ENCODE results near the gene TGFB3. TPM values are rescaled to one million over a fixed set of nuclear protein-coding genes. Genes with fewer than 3 reads are reported as not detected.

TGFB3 gene
- total RNA-seq, 1 donor from 2014 or later: 56.8 TPM

Other genes starting within 250 kb of the TGFB3 start
- gene IFT43, start 3.8 kb upstream of the TGFB3 start, total RNA-seq: 33.1 TPM
- 49.3 TPM for gene GPATCH2L, start 169.9 kb upstream of the TGFB3 start, total RNA-seq

Data from mesenteric fat pad (tissue), 1 donor.